Measurements from ENCODE around the gene DIS3L2. TPM values are rescaled to one million over a fixed set of nuclear protein-coding genes. Genes with fewer than 3 reads are reported as not detected.

The DIS3L2 gene
- total and polyA plus RNA-seq, 2 experiments from 2014 or later, result 15.2 to 25.3 TPM

DNA sequence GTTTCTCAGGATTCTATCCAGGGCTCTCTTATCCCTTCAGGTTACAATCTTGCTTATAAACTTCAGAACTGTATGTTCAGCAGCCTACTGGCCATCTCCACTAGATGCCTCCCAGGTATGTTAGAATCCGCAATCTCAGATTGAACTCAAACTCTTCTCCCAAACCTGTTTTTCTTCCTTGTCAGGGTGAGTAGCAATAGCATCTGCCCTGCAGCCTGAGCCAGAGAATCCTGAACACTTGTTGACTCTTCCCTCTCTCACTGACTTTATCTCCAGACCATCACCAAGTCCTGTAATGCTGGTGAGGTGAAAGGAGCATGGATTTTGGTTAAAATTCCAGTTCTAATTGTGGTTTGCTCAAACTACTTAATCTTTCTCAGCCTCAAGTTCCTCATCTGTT is 334.5 kb downstream of the DIS3L2 start:
- ATAC-seq (no peak), DNase-seq (ENCODE audit: low spot score) (no peak)
- Mint-ChIP-seq H3K4me1 (peaks cover 11% of the 10 kb centered on the region), H3K27me3 (ENCODE audit: insufficient read depth, low read depth, poor library complexity) (no peaks in the 10 kb centered on the region), H3K9me3 (no peaks in the 10 kb centered on the region), H3K4me3 (no peak overlapping the region), H3K36me3 (ENCODE audit: low read depth) (no peaks in the 10 kb centered on the region; the same call in 2 of the 3 replicates), H3K27ac (no peak overlapping the region)
- Histone ChIP-seq H3K4me3 (no peak overlapping the region), H3F3A (replicated peaks; ENCODE audit: low read depth) (no peaks in the 10 kb centered on the region), H2AFZ (no peak overlapping the region), H3K4me2 (no peak overlapping the region), H3K36me3 (ENCODE audit: insufficient read depth) (no peaks in the 10 kb centered on the region), H3K27me3 (ENCODE audit: insufficient read depth) (no peaks in the 10 kb centered on the region), H3K27ac (ENCODE audit: low read depth) (no peak overlapping the region), H4K20me1 (replicated peaks; ENCODE audit: insufficient read depth) (no peaks in the 10 kb centered on the region), H3K79me2 (replicated peaks; ENCODE audit: insufficient read depth) (no peaks in the 10 kb centered on the region), H3K4me1 (ENCODE audit: insufficient read depth) (peaks cover 7% of the 10 kb centered on the region; the same call in 1 of the 2 replicates), H3K9me2 (ENCODE audit: insufficient read depth) (no peaks in the 10 kb centered on the region)
- TF ChIP-seq, protein P1, sequence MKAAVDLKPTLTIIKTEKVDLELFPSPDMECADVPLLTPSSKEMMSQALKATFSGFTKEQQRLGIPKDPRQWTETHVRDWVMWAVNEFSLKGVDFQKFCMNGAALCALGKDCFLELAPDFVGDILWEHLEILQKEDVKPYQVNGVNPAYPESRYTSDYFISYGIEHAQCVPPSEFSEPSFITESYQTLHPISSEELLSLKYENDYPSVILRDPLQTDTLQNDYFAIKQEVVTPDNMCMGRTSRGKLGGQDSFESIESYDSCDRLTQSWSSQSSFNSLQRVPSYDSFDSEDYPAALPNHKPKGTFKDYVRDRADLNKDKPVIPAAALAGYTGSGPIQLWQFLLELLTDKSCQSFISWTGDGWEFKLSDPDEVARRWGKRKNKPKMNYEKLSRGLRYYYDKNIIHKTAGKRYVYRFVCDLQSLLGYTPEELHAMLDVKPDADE (IDR thresholded peaks at IDR 0.05), result no peak
- TF ChIP-seq, protein P2, sequence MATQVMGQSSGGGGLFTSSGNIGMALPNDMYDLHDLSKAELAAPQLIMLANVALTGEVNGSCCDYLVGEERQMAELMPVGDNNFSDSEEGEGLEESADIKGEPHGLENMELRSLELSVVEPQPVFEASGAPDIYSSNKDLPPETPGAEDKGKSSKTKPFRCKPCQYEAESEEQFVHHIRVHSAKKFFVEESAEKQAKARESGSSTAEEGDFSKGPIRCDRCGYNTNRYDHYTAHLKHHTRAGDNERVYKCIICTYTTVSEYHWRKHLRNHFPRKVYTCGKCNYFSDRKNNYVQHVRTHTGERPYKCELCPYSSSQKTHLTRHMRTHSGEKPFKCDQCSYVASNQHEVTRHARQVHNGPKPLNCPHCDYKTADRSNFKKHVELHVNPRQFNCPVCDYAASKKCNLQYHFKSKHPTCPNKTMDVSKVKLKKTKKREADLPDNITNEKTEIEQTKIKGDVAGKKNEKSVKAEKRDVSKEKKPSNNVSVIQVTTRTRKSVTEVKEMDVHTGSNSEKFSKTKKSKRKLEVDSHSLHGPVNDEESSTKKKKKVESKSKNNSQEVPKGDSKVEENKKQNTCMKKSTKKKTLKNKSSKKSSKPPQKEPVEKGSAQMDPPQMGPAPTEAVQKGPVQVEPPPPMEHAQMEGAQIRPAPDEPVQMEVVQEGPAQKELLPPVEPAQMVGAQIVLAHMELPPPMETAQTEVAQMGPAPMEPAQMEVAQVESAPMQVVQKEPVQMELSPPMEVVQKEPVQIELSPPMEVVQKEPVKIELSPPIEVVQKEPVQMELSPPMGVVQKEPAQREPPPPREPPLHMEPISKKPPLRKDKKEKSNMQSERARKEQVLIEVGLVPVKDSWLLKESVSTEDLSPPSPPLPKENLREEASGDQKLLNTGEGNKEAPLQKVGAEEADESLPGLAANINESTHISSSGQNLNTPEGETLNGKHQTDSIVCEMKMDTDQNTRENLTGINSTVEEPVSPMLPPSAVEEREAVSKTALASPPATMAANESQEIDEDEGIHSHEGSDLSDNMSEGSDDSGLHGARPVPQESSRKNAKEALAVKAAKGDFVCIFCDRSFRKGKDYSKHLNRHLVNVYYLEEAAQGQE (IDR thresholded peaks at IDR 0.05; ENCODE audit: unreplicated experiment), result no peak
- TF ChIP-seq ZNF114 (CRISPR knock-in tag; IDR thresholded peaks at IDR 0.05) (no peak), POLR2AphosphoS5 (IDR thresholded peaks at IDR 0.05; ENCODE audit: low read depth) (no peak), ZNF331 (CRISPR knock-in tag; IDR thresholded peaks at IDR 0.05; ENCODE audit: low read depth) (no peak), JUNB (IDR thresholded peaks at IDR 0.05; ENCODE audit: unreplicated experiment) (no peak), EZH2 (IDR thresholded peaks at IDR 0.05; ENCODE audit: low read depth, unreplicated experiment) (no peak), NANOG (IDR thresholded peaks at IDR 0.05; ENCODE audit: borderline replicate concordance) (no peak), CREB1 (CRISPR knock-in tag; IDR thresholded peaks at IDR 0.05; ENCODE audit: low read depth) (no peak), STAT1 (IDR thresholded peaks at IDR 0.05; ENCODE audit: unreplicated experiment) (no peak), EZH2phosphoT487 (IDR thresholded peaks at IDR 0.05; ENCODE audit: unreplicated experiment) (no peak)
- TF ChIP-seq, protein P3, sequence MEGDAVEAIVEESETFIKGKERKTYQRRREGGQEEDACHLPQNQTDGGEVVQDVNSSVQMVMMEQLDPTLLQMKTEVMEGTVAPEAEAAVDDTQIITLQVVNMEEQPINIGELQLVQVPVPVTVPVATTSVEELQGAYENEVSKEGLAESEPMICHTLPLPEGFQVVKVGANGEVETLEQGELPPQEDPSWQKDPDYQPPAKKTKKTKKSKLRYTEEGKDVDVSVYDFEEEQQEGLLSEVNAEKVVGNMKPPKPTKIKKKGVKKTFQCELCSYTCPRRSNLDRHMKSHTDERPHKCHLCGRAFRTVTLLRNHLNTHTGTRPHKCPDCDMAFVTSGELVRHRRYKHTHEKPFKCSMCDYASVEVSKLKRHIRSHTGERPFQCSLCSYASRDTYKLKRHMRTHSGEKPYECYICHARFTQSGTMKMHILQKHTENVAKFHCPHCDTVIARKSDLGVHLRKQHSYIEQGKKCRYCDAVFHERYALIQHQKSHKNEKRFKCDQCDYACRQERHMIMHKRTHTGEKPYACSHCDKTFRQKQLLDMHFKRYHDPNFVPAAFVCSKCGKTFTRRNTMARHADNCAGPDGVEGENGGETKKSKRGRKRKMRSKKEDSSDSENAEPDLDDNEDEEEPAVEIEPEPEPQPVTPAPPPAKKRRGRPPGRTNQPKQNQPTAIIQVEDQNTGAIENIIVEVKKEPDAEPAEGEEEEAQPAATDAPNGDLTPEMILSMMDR (conservative IDR thresholded peaks at IDR 0.05; ENCODE audit: low read depth in 2 of 2), result no peak
- TF ChIP-seq, protein P4, sequence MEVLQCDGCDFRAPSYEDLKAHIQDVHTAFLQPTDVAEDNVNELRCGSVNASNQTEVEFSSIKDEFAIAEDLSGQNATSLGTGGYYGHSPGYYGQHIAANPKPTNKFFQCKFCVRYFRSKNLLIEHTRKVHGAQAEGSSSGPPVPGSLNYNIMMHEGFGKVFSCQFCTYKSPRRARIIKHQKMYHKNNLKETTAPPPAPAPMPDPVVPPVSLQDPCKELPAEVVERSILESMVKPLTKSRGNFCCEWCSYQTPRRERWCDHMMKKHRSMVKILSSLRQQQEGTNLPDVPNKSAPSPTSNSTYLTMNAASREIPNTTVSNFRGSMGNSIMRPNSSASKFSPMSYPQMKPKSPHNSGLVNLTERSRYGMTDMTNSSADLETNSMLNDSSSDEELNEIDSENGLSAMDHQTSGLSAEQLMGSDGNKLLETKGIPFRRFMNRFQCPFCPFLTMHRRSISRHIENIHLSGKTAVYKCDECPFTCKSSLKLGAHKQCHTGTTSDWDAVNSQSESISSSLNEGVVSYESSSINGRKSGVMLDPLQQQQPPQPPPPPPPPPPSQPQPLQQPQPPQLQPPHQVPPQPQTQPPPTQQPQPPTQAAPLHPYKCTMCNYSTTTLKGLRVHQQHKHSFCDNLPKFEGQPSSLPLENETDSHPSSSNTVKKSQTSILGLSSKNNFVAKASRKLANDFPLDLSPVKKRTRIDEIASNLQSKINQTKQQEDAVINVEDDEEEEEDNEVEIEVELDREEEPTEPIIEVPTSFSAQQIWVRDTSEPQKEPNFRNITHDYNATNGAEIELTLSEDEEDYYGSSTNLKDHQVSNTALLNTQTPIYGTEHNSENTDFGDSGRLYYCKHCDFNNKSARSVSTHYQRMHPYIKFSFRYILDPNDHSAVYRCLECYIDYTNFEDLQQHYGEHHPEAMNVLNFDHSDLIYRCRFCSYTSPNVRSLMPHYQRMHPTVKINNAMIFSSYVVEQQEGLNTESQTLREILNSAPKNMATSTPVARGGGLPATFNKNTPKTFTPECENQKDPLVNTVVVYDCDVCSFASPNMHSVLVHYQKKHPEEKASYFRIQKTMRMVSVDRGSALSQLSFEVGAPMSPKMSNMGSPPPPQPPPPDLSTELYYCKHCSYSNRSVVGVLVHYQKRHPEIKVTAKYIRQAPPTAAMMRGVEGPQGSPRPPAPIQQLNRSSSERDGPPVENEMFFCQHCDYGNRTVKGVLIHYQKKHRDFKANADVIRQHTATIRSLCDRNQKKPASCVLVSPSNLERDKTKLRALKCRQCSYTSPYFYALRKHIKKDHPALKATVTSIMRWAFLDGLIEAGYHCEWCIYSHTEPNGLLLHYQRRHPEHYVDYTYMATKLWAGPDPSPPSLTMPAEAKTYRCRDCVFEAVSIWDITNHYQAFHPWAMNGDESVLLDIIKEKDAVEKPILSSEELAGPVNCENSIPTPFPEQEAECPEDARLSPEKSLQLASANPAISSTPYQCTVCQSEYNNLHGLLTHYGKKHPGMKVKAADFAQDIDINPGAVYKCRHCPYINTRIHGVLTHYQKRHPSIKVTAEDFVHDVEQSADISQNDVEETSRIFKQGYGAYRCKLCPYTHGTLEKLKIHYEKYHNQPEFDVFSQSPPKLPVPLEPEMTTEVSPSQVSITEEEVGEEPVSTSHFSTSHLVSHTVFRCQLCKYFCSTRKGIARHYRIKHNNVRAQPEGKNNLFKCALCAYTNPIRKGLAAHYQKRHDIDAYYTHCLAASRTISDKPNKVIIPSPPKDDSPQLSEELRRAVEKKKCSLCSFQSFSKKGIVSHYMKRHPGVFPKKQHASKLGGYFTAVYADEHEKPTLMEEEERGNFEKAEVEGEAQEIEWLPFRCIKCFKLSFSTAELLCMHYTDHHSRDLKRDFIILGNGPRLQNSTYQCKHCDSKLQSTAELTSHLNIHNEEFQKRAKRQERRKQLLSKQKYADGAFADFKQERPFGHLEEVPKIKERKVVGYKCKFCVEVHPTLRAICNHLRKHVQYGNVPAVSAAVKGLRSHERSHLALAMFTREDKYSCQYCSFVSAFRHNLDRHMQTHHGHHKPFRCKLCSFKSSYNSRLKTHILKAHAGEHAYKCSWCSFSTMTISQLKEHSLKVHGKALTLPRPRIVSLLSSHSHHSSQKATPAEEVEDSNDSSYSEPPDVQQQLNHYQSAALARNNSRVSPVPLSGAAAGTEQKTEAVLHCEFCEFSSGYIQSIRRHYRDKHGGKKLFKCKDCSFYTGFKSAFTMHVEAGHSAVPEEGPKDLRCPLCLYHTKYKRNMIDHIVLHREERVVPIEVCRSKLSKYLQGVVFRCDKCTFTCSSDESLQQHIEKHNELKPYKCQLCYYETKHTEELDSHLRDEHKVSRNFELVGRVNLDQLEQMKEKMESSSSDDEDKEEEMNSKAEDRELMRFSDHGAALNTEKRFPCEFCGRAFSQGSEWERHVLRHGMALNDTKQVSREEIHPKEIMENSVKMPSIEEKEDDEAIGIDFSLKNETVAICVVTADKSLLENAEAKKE (CRISPR knock-in tag; IDR thresholded peaks at IDR 0.05), result no peak
